RWPE1 (cell line): Measurements from ENCODE around the gene FERMT2.

Experiments
- CTCF ChIA-PET: fragments of 350-600 bp; sonication (Branson Sonifier 250); formaldehyde crosslinking; extraction: SDS; loops from one replicate; lab custom pipeline; 2021; lab: Yijun Ruan, JAX
- POLR2A ChIA-PET: fragments of 400-600 bp; formaldehyde crosslinking; extraction: SDS; loops from one replicate; lab custom pipeline; 2020; ENCODE audit warnings: antibody characterized with exemption; ENCODE audit not compliant: low non-redundant PET; lab: Yijun Ruan, JAX
- DNase-seq: peaks from one replicate; pipeline ENCODE4 v3.0.0; 2012; ENCODE audit warnings: low spot score
- H3K27ac ChIP-seq: fragments of 450-650 bp; 2 replicates; pipeline ENCODE4 v1.5.1; 2017
- CTCF ChIP-seq: fragments of 450-650 bp; conservative IDR thresholded peaks from 2 replicates; pipeline ENCODE4 v1.5.1; 2017; ENCODE audit warnings: low read depth, mild to moderate bottlenecking

FERMT2 gene

GRCh38 chr14:52837451-52837850 is 113.4 kb downstream of the FERMT2 start:
- CTCF ChIA-PET: no interaction called here
- peak overlapping the region; percentile 27; the same call in 1 of the 2 replicates for H3K27ac ChIP-seq
- DNase-seq: no peak
- POLR2A ChIA-PET: no interaction called here
- TF ChIP-seq CTCF: no peak

DNA sequence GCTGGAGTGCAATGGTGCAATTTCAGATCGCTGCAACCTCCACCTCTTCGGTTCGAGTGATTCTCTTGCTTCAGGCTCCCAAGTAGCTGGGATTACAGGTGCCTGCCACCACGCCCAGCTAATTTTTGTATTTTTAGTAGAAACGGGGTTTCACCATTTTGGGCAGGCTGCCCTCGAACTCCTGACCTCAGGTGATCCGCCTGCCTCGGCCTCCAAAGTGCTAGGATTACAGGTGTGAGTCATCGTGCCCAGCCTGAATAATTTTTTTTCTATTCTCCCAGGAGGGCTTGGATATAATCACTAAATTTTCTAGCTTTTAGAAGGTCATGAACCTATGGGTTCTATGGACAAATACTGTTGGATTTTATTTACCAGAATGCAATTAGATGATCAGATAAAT is 114.8 kb downstream of the FERMT2 start:
- DNase-seq: no peak
- H3K27ac ChIP-seq: peak overlapping the region; percentile 84
- ChIA-PET POLR2A (no interaction called here), CTCF (interaction anchor here (0.6 kb wide), 1 partner anchor 115 kb away, joined by 3 read pairs; no protein-coding TSS in a partner anchor)
- TF ChIP-seq CTCF: no peak

GRCh38 chr14:52835122-52835903 is 115.5 kb downstream of the FERMT2 start:
- CTCF ChIA-PET: interaction anchor here (0.6 kb wide), 2 partner anchors 114 to 296 kb away, joined by 3 to 4 read pairs; no protein-coding TSS in a partner anchor

DNA sequence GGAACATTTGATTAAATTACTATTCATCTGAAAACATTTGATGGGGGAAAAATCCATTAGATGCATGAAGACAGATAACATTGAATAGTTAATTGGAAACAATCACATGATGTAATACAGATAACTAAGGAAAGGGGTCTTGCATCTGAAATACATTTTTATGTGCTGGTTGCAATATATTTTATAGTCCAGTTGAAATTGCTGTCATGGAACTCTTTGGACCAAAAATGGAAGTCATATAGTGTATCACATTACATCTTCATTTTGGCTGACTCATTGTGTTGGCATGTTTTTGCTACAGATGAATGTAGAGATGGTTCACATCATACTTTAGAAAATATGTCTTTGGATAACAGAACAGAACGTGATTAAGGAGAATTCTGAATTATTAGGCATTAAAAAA is 116.4 kb downstream of the FERMT2 start:
- no peak for TF ChIP-seq CTCF
- peak; percentile 37 for DNase-seq
- ChIA-PET CTCF (interaction anchor here (0.6 kb wide), 3 partner anchors 72 to 297 kb away, joined by 3 to 6 read pairs (median 4); no protein-coding TSS in a partner anchor), POLR2A (interaction anchor here (0.6 kb wide), 1 partner anchor 50 kb away, joined by 6 read pairs; no protein-coding TSS in a partner anchor)
- no peak overlapping the region for H3K27ac ChIP-seq

More at GRCh38 chr14:52835122-52835903, 115.5 kb downstream of the FERMT2 start:
- POLR2A ChIA-PET: no interaction called here
- H3K27ac ChIP-seq: peak overlapping the region; percentile 84
- DNase-seq: peak; percentile 61
- TF ChIP-seq CTCF: no peak

- H3K27ac ChIP-seq: no peak overlapping the region
- ChIA-PET CTCF (interaction anchor here (1.1 kb wide), 1 partner anchor 473 kb away, joined by 3 read pairs; no protein-coding TSS in a partner anchor), POLR2A (interaction anchor here (0.6 kb wide), 1 partner anchor 51 kb away, joined by 6 read pairs; no protein-coding TSS in a partner anchor)
- DNase-seq: no peak
- no peak for TF ChIP-seq CTCF
Measured at GRCh38 chr14:52833891-52834290, 117.0 kb downstream of the FERMT2 start.

DNA sequence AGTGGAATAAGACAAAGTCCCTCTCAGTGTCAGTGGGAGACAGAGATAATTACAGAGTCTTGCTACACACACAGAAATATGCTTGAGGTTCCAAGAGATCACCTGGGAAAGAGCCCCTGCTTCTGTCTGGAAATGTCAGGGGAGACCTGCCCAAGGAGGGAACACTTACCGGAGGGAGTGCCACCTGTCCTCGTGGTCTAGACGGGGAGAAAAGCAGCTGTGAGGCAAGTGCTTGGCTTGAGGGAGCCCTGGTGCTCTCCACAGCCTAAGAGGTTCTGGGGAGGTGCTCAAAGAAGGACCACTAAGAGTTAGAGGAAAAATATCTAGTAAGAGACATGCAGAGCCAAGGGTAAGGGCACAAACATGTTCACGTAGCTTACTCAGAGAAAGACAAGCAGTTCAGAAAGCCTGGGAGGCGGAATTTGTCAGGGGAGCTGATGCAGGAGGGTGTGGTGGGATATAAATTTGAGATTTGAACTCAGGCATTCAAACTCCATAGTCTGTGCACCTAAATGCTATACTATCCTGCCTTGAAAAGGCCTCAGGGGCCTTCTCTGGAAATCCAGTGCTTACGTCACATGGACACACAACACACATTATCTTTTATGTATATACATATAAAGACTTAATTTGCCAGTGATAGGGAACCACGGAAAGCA is 121.2 kb downstream of the FERMT2 start:
- DNase-seq: no peak
- ChIA-PET POLR2A (no interaction called here), CTCF (interaction anchor here (0.6 to 1.3 kb wide), 2 partner anchors 99 to 132 kb away, joined by 3 to 4 read pairs; no protein-coding TSS in a partner anchor)
- H3K27ac ChIP-seq: no peak overlapping the region
- no peak for TF ChIP-seq CTCF
